GM23338 (cell line): ENCODE data around the gene TSACC. TPM values are rescaled to one million over a fixed set of nuclear protein-coding genes. Genes with fewer than 3 reads are reported as not detected.

Source experiments
- ATAC-seq: fragments of 200-7000 bp; cut with Tn5 transposase; 3 replicates; pipeline ENCODE4 v1.9.1; 2020
- DNase-seq: peaks from one replicate; pipeline ENCODE4 v3.0.0-alpha.2; 2015; ENCODE audit warnings: low spot score
- H2AFZ ChIP-seq: fragments of 200-600 bp; sonication (generic); 2 replicates; pipeline ENCODE4 v1.8.0; 2016; ENCODE audit warnings: antibody characterized with exemption, mild to moderate bottlenecking, moderate library complexity
- H3F3A ChIP-seq: fragments of 200-600 bp; sonication (generic); replicated peaks from 2 replicates; pipeline ENCODE4 v1.8.0; 2017; ENCODE audit warnings: antibody characterized with exemption, mixed run types, low read depth
- H3K27ac ChIP-seq: fragments of 200-600 bp; sonication (generic); 2 replicates; pipeline ENCODE4 v1.6.1; 2016; ENCODE audit warnings: low read depth
- H3K27me3 ChIP-seq: fragments of 200-600 bp; sonication (generic); 2 replicates; pipeline ENCODE4 v1.8.0; 2016; ENCODE audit warnings: mild to moderate bottlenecking, mixed run types, moderate library complexity; ENCODE audit not compliant: insufficient read depth
- H3K36me3 ChIP-seq: fragments of 200-600 bp; sonication (generic); 2 replicates; pipeline ENCODE4 v1.8.0; 2016; ENCODE audit warnings: mild to moderate bottlenecking; ENCODE audit not compliant: insufficient read depth
- H3K4me1 ChIP-seq: fragments of 200-600 bp; sonication (generic); 2 replicates; pipeline ENCODE4 v1.8.0; 2016; ENCODE audit warnings: mild to moderate bottlenecking, moderate library complexity; ENCODE audit not compliant: insufficient read depth
- H3K4me2 ChIP-seq: fragments of 200-600 bp; sonication (generic); 2 replicates; pipeline ENCODE4 v1.7.1; 2017; ENCODE audit warnings: mixed run types
- H3K4me3 ChIP-seq: fragments of 200-600 bp; sonication (generic); 2 replicates; pipeline ENCODE4 v1.6.1; 2016; ENCODE audit warnings: mixed run types
- H3K79me2 ChIP-seq: fragments of 200-600 bp; sonication (generic); replicated peaks from 2 replicates; pipeline ENCODE4 v1.8.0; 2017; ENCODE audit warnings: mild to moderate bottlenecking; ENCODE audit not compliant: insufficient read depth
- H3K9me2 ChIP-seq: fragments of 200-600 bp; sonication (generic); 2 replicates; pipeline ENCODE4 v1.8.0; 2017; ENCODE audit not compliant: insufficient read depth
- H4K20me1 ChIP-seq: fragments of 200-600 bp; sonication (generic); replicated peaks from 2 replicates; pipeline ENCODE4 v1.8.0; 2017; ENCODE audit warnings: mild to moderate bottlenecking; ENCODE audit not compliant: insufficient read depth
- H3K27ac Mint-ChIP-seq: 2 replicates; pipeline ENCODE4 v1.8.0; 2020; ENCODE audit warnings: inconsistent platforms, mild to moderate bottlenecking, moderate library complexity, mixed read lengths
- H3K27me3 Mint-ChIP-seq: 3 replicates; pipeline ENCODE4 v1.8.0; 2022; ENCODE audit warnings: low read depth, mild to moderate bottlenecking, moderate library complexity, mixed read lengths, inconsistent platforms; ENCODE audit not compliant: insufficient read depth, poor library complexity
- H3K36me3 Mint-ChIP-seq: 3 replicates; pipeline ENCODE4 v1.8.0; 2021; ENCODE audit warnings: low read depth, mild to moderate bottlenecking, inconsistent platforms, moderate library complexity, mixed read lengths
- H3K4me1 Mint-ChIP-seq: 3 replicates; pipeline ENCODE4 v1.8.0; 2020; ENCODE audit warnings: mild to moderate bottlenecking, inconsistent platforms, mixed read lengths
- H3K4me3 Mint-ChIP-seq: 3 replicates; pipeline ENCODE4 v1.8.0; 2021; ENCODE audit warnings: moderate library complexity, mild to moderate bottlenecking, inconsistent platforms, mixed read lengths
- H3K9me3 Mint-ChIP-seq: 3 replicates; pipeline ENCODE4 v1.8.0; 2020; ENCODE audit warnings: moderate library complexity, mild to moderate bottlenecking, inconsistent platforms, mixed read lengths
- CREB1 ChIP-seq: fragments of 250-450 bp; sonication (Bioruptor Pico); IDR thresholded peaks from 2 replicates; pipeline ENCODE4 v1.5.0; 2020; ENCODE audit warnings: low read depth, mild to moderate bottlenecking, moderate library complexity
- EZH2phosphoT487 ChIP-seq: fragments of 200-600 bp; sonication (generic); IDR thresholded peaks from one replicate; pipeline ENCODE4 v1.8.1; 2018; ENCODE audit warnings: antibody characterized with exemption; ENCODE audit not compliant: unreplicated experiment
- JUNB ChIP-seq: IDR thresholded peaks from one replicate; pipeline ENCODE4 v1.6.1; 2016; ENCODE audit warnings: antibody characterized with exemption; ENCODE audit not compliant: unreplicated experiment
- POLR2AphosphoS5 ChIP-seq: IDR thresholded peaks from 2 replicates; pipeline ENCODE4 v1.6.1; 2016; ENCODE audit warnings: antibody characterized with exemption, low read depth
- REST ChIP-seq: IDR thresholded peaks from one replicate; pipeline ENCODE4 v1.6.1; 2018; ENCODE audit warnings: antibody characterized with exemption; ENCODE audit not compliant: unreplicated experiment
- STAT1 ChIP-seq: IDR thresholded peaks from one replicate; pipeline ENCODE4 v1.6.1; 2016; ENCODE audit warnings: antibody characterized with exemption; ENCODE audit not compliant: unreplicated experiment
- ZNF462 ChIP-seq: fragments of 250-450 bp; sonication (Bioruptor Pico); IDR thresholded peaks from 2 replicates; pipeline ENCODE4 v1.5.0; 2020; ENCODE audit warnings: mild to moderate bottlenecking, moderate library complexity
- polyA plus RNA-seq: library from polyadenylated mRNA; unstranded; fragments of >200 nt; fragmentation: Nextera tagmentation; extraction: Ambion mirVana; gene quantifications from 2 replicates; pipeline ENCODE4 v1.2.1, GENCODE V29; 2016
- total RNA-seq: library from RNA; depleted of rRNA; stranded (reverse); fragments of >200 nt; shearing (Covaris generic); gene quantifications from 2 replicates; pipeline ENCODE4 v1.2.3, GENCODE V29; 2014
- TF ChIP-seq, protein P1 (sequence below), 2 experiments: fragments of 200-600 bp in 1 of 2; sonication (generic) in 1 of 2; conservative IDR thresholded peaks; 2 replicates each; pipeline versions ENCODE4 v1.5.1 to v1.6.1; 2016 to 2017; ENCODE audit warnings: antibody characterized with exemption in 2 of 2, low read depth in 2 of 2, mild to moderate bottlenecking in 2 of 2, moderate library complexity in 1 of 2

TSACC gene
- total and polyA plus RNA-seq, 2 experiments from 2014 or later: 2.5 to 9.8 TPM

DNA sequence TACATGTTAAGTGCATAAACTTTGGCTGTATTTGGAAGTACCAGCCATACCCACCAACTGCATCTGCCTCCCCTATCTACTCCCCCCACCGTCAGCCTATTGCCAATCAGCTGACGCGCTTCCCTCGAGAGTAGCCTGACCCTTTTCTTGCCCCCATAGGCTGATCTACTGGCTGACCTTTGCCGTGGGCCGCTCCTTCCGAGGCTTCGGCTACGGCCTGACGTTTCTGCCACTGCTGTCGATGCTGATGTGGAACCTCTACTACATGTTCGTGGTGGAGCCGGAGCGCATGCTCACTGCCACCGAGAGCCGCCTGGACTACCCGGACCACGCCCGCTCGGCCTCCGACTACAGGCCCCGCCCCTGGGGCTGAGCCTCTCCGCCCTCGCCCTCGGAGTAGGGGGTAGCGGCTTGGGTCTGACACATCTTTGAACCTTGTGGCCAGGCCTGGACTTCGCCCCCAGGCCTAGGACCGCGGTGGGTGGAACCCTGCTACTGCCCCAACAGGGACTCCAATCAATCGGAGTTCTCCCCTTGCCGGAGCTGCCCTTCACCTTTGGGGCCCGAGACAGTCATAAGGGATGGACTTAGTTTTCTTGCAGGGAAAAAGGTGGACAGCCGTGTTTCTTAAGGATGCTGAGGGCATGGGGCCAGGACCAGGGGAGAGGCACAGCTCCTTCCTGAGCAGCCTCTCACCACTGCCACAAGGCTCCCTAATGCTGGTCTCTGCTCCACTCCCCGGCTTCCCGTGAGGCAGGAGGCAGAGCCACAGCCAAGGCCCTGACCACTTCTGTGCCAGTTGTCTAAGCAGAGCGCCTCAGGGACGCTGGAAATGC, 46.9 kb upstream of the TSACC start:
- H3K27ac Mint-ChIP-seq: peak overlapping the region; percentile 89
- Histone ChIP-seq H3K27me3 (no peaks in the 10 kb centered on the region), H3K79me2 (no peaks in the 10 kb centered on the region), H4K20me1 (0 out of 2 replicates have a peak, but pooled peaks cover 2% of the 10 kb centered on the region), H2AFZ (peak overlapping the region; percentile 48; the same call in 1 of the 2 replicates), H3K4me3 (peak overlapping the region; percentile 59), H3K27ac (no peak overlapping the region), H3F3A (peaks cover 5% of the 10 kb centered on the region), H3K4me2 (peak overlapping the region; percentile 83), H3K9me2 (no peaks in the 10 kb centered on the region), H3K36me3 (no peaks in the 10 kb centered on the region), H3K4me1 (no peaks in the 10 kb centered on the region; the same call in 1 of the 2 replicates)
- peaks cover 6% of the 10 kb centered on the region for H3K27me3 Mint-ChIP-seq
- H3K4me3 Mint-ChIP-seq: peak overlapping the region; percentile 81
- ATAC-seq (peak; percentile 98), DNase-seq (peak; percentile 95)
- peaks cover 5% of the 10 kb centered on the region for H3K4me1 Mint-ChIP-seq
- H3K9me3 Mint-ChIP-seq: no peaks in the 10 kb centered on the region
- TF ChIP-seq POLR2AphosphoS5 (peak; percentile 67), EZH2phosphoT487 (no peak)
- peaks cover 2% of the 10 kb centered on the region; the same call in 1 of the 3 replicates for H3K36me3 Mint-ChIP-seq

DNA sequence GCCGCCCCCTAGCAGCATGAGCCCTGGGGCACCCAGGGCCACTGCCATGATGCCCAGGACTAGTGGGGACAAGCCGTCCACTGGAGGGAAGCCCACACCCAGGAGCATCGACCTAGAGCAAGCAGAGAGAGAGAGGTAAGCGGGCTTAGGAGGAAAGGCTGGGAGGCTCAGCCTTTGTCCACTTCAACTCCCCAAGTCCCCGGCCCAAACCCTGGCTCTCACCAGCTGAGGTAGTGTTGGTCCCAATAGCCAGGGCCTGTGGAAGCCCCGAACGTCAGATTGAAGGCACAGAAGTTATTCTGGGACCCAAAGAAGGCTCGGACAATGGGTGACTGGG, 45.3 kb upstream of the TSACC start:
- H3K9me3 Mint-ChIP-seq: no peaks in the 10 kb centered on the region
- Histone ChIP-seq H2AFZ (no peak overlapping the region), H3K9me2 (no peaks in the 10 kb centered on the region), H3K79me2 (no peaks in the 10 kb centered on the region), H3K36me3 (no peaks in the 10 kb centered on the region), H4K20me1 (0 out of 2 replicates have a peak, but pooled peaks cover 2% of the 10 kb centered on the region), H3K4me1 (no peaks in the 10 kb centered on the region; the same call in 1 of the 2 replicates), H3K27me3 (no peaks in the 10 kb centered on the region), H3K4me3 (no peak overlapping the region), H3K4me2 (no peak overlapping the region), H3F3A (peaks cover 5% of the 10 kb centered on the region), H3K27ac (no peak overlapping the region)
- DNase-seq (no peak), ATAC-seq (no peak)
- no peak overlapping the region for H3K4me3 Mint-ChIP-seq
- peaks cover 6% of the 10 kb centered on the region for H3K27me3 Mint-ChIP-seq
- peaks cover 2% of the 10 kb centered on the region; the same call in 1 of the 3 replicates for H3K36me3 Mint-ChIP-seq
- no peak overlapping the region for H3K27ac Mint-ChIP-seq
- peaks cover 5% of the 10 kb centered on the region for H3K4me1 Mint-ChIP-seq
- TF ChIP-seq REST (no peak), CREB1 (no peak), STAT1 (no peak), JUNB (no peak), ZNF462 (no peak)
- TF ChIP-seq, protein P1, sequence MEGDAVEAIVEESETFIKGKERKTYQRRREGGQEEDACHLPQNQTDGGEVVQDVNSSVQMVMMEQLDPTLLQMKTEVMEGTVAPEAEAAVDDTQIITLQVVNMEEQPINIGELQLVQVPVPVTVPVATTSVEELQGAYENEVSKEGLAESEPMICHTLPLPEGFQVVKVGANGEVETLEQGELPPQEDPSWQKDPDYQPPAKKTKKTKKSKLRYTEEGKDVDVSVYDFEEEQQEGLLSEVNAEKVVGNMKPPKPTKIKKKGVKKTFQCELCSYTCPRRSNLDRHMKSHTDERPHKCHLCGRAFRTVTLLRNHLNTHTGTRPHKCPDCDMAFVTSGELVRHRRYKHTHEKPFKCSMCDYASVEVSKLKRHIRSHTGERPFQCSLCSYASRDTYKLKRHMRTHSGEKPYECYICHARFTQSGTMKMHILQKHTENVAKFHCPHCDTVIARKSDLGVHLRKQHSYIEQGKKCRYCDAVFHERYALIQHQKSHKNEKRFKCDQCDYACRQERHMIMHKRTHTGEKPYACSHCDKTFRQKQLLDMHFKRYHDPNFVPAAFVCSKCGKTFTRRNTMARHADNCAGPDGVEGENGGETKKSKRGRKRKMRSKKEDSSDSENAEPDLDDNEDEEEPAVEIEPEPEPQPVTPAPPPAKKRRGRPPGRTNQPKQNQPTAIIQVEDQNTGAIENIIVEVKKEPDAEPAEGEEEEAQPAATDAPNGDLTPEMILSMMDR (conservative IDR thresholded peaks at IDR 0.05; ENCODE audit: low read depth in 2 of 2): no peak
